G401 (cell line): Measurements from ENCODE around the gene WDR55. TPM values are rescaled to one million over a fixed set of nuclear protein-coding genes. Genes with fewer than 3 reads are reported as not detected.
"Not testable (repeated sequence)": the region's sequence is repeated elsewhere in the genome, so short reads cannot be mapped to it uniquely, and the experiment has no call there.

Experiments
- DNase-seq: peaks from one replicate; pipeline ENCODE4 v3.0.0-alpha.2; 2015; ENCODE audit warnings: low spot score
- in situ Hi-C: cut with HindIII; loops from 2 replicates; pipeline ENCODE4 v1.10.0; 2016; ENCODE audit warnings: low sequenced_read_pairs, mixed read lengths
- total RNA-seq: library from RNA; depleted of rRNA; stranded (reverse); fragments of >200 nt; shearing (Covaris generic); gene quantifications from 2 replicates; pipeline ENCODE4 v1.2.3, GENCODE V29; 2014

The WDR55 gene
- total RNA-seq, 1 experiment from 2014 or later, result 27.2 TPM

GRCh38 chr5:140641716-140642115 lies 23.0 kb upstream of the WDR55 start:
- in situ Hi-C loops, result no loop called here
- DNase-seq, result no peak

GRCh38 chr5:140642718-140643117 lies 22.0 kb upstream of the WDR55 start:
- no peak for DNase-seq

GRCh38 chr5:140647042-140647419 lies 17.7 kb upstream of the WDR55 start:
- no peak for DNase-seq
- in situ Hi-C loops, result no loop called here

More at GRCh38 chr5:140642718-140643117, 22.0 kb upstream of the WDR55 start:
- in situ Hi-C loops, result no loop called here

GRCh38 chr5:140658870-140659269 lies 5.8 kb upstream of the WDR55 start:
- no peak for DNase-seq
- in situ Hi-C loops, result no loop called here

GRCh38 chr5:140660371-140660770 lies 4.3 kb upstream of the WDR55 start:
- in situ Hi-C loops, DNase-seq: not testable (repeated sequence)

- DNase-seq, result no peak
- in situ Hi-C loops, result no loop called here
Measured at GRCh38 chr5:140664030-140664358, 710 bp upstream of the WDR55 start.

- DNase-seq, in situ Hi-C loops: not testable (repeated sequence)
Measured at GRCh38 chr5:140671035-140671434, 6.3 kb downstream of the WDR55 start.

- in situ Hi-C loops, result no loop called here
- DNase-seq, result no peak
Measured at GRCh38 chr5:140671472-140672125, 6.9 kb downstream of the WDR55 start.

- in situ Hi-C loops, result no loop called here
- DNase-seq, result peak; percentile 8
Measured at GRCh38 chr5:140672455-140673186, 7.9 kb downstream of the WDR55 start.

GRCh38 chr5:140673187-140673976 lies 8.7 kb downstream of the WDR55 start, which contains the start of gene DND1:
Gene DND1 (minus strand): TSS chr5:140673576. CDS start chr5:140673542, 34 bp downstream.
- in situ Hi-C loops, result no loop called here
- DNase-seq, result no peak

GRCh38 chr5:140674211-140674610 lies 9.5 kb downstream of the WDR55 start:
- in situ Hi-C loops, result no loop called here
- DNase-seq, result no peak

GRCh38 chr5:140674629-140675028 lies 9.9 kb downstream of the WDR55 start:
- no peak for DNase-seq
- in situ Hi-C loops, result no loop called here

GRCh38 chr5:140677947-140678346 lies 13.2 kb downstream of the WDR55 start:
- in situ Hi-C loops, result no loop called here
- DNase-seq, result no peak

GRCh38 chr5:140678993-140679392 lies 14.3 kb downstream of the WDR55 start:
- no peak for DNase-seq
- in situ Hi-C loops, result no loop called here

GRCh38 chr5:140690376-140690932 lies 25.8 kb downstream of the WDR55 start:
- in situ Hi-C loops, result no loop called here
- no peak for DNase-seq

GRCh38 chr5:140690941-140691924 lies 26.5 kb downstream of the WDR55 start, which contains the start of the genes HARS1 and HARS2:
Gene HARS1 (minus strand): TSS chr5:140691370. CDS start chr5:140691304, 66 bp downstream.
Gene HARS2 (plus strand): TSS chr5:140691455. CDS start chr5:140691649, 194 bp downstream.
- in situ Hi-C loops, result no loop called here
- DNase-seq, result peak; percentile 96

- in situ Hi-C loops, result no loop called here
- DNase-seq, result no peak
Measured at GRCh38 chr5:140694276-140694675, 29.6 kb downstream of the WDR55 start.

GRCh38 chr5:140696891-140697492 lies 32.3 kb downstream of the WDR55 start:
- in situ Hi-C loops, result no loop called here
- DNase-seq, result no peak
